ENCODE measurements around the gene ACE.

Gene ACE

GRCh38 chr17:63517825-63518534 is 41.1 kb downstream of the ACE start:
- no peak for DNase-seq

GRCh38 chr17:63519116-63519881 is 42.4 kb downstream of the ACE start:
- no peak for DNase-seq

GRCh38 chr17:63519972-63520882 is 43.4 kb downstream of the ACE start:
- DNase-seq = peak; percentile 52 to 79

- no peak for DNase-seq
Observed at GRCh38 chr17:63523253-63523855, 46.5 kb downstream of the ACE start, which contains the start of gene KCNH6. Gene KCNH6 (plus strand): TSS chr17:63523358. CDS start chr17:63523414, 56 bp downstream.

- DNase-seq = no peak
Observed at GRCh38 chr17:63524051-63524450, 47.2 kb downstream of the ACE start.

- no peak for DNase-seq
Observed at GRCh38 chr17:63525190-63525946, 48.5 kb downstream of the ACE start.

- DNase-seq = no peak
Observed at GRCh38 chr17:63526861-63527260, 50.0 kb downstream of the ACE start.

- DNase-seq = no peak
Observed at GRCh38 chr17:63528183-63528582, 51.3 kb downstream of the ACE start.

- no peak for DNase-seq
Observed at GRCh38 chr17:63529711-63530556, 53.1 kb downstream of the ACE start.

GRCh38 chr17:63530557-63531021 is 53.7 kb downstream of the ACE start:
- no peak for DNase-seq

- no peak for DNase-seq
Observed at GRCh38 chr17:63531022-63531965, 54.4 kb downstream of the ACE start.

- no peak for DNase-seq
Observed at GRCh38 chr17:63533433-63534077, 56.7 kb downstream of the ACE start.

GRCh38 chr17:63534078-63534570 is 57.3 kb downstream of the ACE start:
- DNase-seq = no peak

GRCh38 chr17:63534816-63535455 is 58.1 kb downstream of the ACE start:
- DNase-seq = no peak

- DNase-seq = no peak
Observed at GRCh38 chr17:63535640-63536039, 58.8 kb downstream of the ACE start.

GRCh38 chr17:63537001-63537400 is 60.1 kb downstream of the ACE start:
- no peak for DNase-seq

- DNase-seq = peak; percentile 18 to 60
Observed at GRCh38 chr17:63537991-63538692, 61.3 kb downstream of the ACE start.

Data from NCI-H187 (cell line).